ENCODE data around the gene ZCCHC7. TPM values are rescaled to one million over a fixed set of nuclear protein-coding genes. Genes with fewer than 3 reads are reported as not detected.

ZCCHC7 gene
- total and polyA plus RNA-seq, 2 of the 8 experiments (the other 6 are each of a cell fraction or from before 2014, with no cell fraction given) = 12.2 to 27.5 TPM

DNA sequence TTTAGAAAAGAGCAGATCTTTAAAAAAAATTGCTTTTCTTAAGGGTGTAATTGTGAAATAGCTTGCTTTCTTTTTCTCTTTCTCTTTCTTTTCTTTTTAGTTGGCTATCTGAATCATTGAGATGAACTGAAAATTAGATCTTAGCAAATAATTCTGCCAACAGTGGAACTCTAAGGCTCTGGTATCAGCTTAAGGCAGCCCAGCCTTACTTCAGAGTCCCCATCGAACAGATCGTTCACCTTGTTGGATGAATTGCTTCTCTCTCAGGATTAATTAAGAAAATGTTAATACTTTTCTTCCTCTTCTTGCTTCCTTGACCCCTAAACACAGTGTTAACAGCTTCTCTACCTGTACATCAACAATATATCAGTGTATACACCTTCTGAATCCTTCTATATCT is 92.1 kb downstream of the ZCCHC7 start (continued):
- no peak for TF ChIP-seq HDAC6 (IDR thresholded peaks at IDR 0.05; ENCODE audit: low read depth, low read length)
- no peak for TF ChIP-seq SP4 (IDR thresholded peaks at IDR 0.05; ENCODE audit: low read length)
- TF ChIP-seq RFX5 (IDR thresholded peaks at IDR 0.05; ENCODE audit: borderline replicate concordance, low read depth, low read length) = no peak
- no peak for TF ChIP-seq ZNF274 (IDR thresholded peaks at IDR 0.05; ENCODE audit: borderline replicate concordance, extremely low read depth, low read length)
- TF ChIP-seq KDM5A (IDR thresholded peaks at IDR 0.05; ENCODE audit: low read length) = no peak
- no peak for TF ChIP-seq POLR2A (IDR thresholded peaks at IDR 0.05; ENCODE audit: control extremely low read depth in 1 of 2, low read depth in 2 of 2, low read length in 2 of 2)
- TF ChIP-seq MAFK (IDR thresholded peaks at IDR 0.05; ENCODE audit: low read depth, low read length) = no peak
- no peak for TF ChIP-seq TAF7 (optimal IDR thresholded peaks at IDR 0.05; ENCODE audit: borderline replicate concordance, low read depth, low read length)
- TF ChIP-seq ATF3 (IDR thresholded peaks at IDR 0.05; ENCODE audit: insufficient read depth, low read depth, low read length) = no peak
- TF ChIP-seq RBBP5 (IDR thresholded peaks at IDR 0.05; ENCODE audit: borderline replicate concordance, low read depth, low read length) = no peak
